GM19099 (cell line): ENCODE measurements around the gene CPEB3.

Experiments
- POLR2A ChIP-seq: IDR thresholded peaks from 3 replicates; pipeline ENCODE4 v1.6.1; 2011; ENCODE audit warnings: low read depth; ENCODE audit not compliant: insufficient read length; ENCODE audit errors: extremely low read depth

Gene CPEB3

GRCh38 chr10:92187101-92187500 is 103.8 kb downstream of the CPEB3 start:
- TF ChIP-seq POLR2A: no peak

- TF ChIP-seq POLR2A: no peak
Observed at GRCh38 chr10:92184977-92185376, 105.9 kb downstream of the CPEB3 start.

GRCh38 chr10:92183199-92183598 is 107.7 kb downstream of the CPEB3 start:
- no peak for TF ChIP-seq POLR2A

- TF ChIP-seq POLR2A: no peak
Observed at GRCh38 chr10:92181575-92181974, 109.3 kb downstream of the CPEB3 start.

GRCh38 chr10:92180399-92180798 is 110.5 kb downstream of the CPEB3 start:
- TF ChIP-seq POLR2A: no peak

GRCh38 chr10:92177546-92177945 is 113.3 kb downstream of the CPEB3 start:
- TF ChIP-seq POLR2A: no peak

- no peak for TF ChIP-seq POLR2A
Observed at GRCh38 chr10:92175164-92175563, 115.7 kb downstream of the CPEB3 start.

- no peak for TF ChIP-seq POLR2A
Observed at GRCh38 chr10:92173996-92174395, 116.9 kb downstream of the CPEB3 start.

- TF ChIP-seq POLR2A: no peak
Observed at GRCh38 chr10:92164036-92164696, 126.7 kb downstream of the CPEB3 start.

GRCh38 chr10:92162541-92162940 is 128.3 kb downstream of the CPEB3 start:
- no peak for TF ChIP-seq POLR2A

GRCh38 chr10:92156874-92157773 is 133.8 kb downstream of the CPEB3 start:
- no peak for TF ChIP-seq POLR2A

GRCh38 chr10:92150823-92151222 is 140.1 kb downstream of the CPEB3 start:
- no peak for TF ChIP-seq POLR2A

- TF ChIP-seq POLR2A: no peak
Observed at GRCh38 chr10:92149261-92149660, 141.6 kb downstream of the CPEB3 start.

- TF ChIP-seq POLR2A: no peak
Observed at GRCh38 chr10:92146781-92147180, 144.1 kb downstream of the CPEB3 start.

GRCh38 chr10:92146107-92146506 is 144.8 kb downstream of the CPEB3 start:
- no peak for TF ChIP-seq POLR2A

GRCh38 chr10:92142949-92143348 is 147.9 kb downstream of the CPEB3 start:
- TF ChIP-seq POLR2A: no peak
